HG02588 (cell line): Measurements from ENCODE around the gene ASGR2.
A peak's percentile ranks its signal among the peaks of the same experiment; 100 is the strongest.
"Not testable (repeated sequence)": the region's sequence is repeated elsewhere in the genome, so short reads cannot be mapped to it uniquely, and the experiment has no call there.

ENCODE experiments used
- ATAC-seq: cut with Tn5 transposase; IDR thresholded peaks from one replicate; pipeline ENCODE4 v1.9.1; 2021; ENCODE audit warnings: mild to moderate bottlenecking, moderate library complexity; ENCODE audit not compliant: unreplicated experiment

Gene ASGR2, protein sequence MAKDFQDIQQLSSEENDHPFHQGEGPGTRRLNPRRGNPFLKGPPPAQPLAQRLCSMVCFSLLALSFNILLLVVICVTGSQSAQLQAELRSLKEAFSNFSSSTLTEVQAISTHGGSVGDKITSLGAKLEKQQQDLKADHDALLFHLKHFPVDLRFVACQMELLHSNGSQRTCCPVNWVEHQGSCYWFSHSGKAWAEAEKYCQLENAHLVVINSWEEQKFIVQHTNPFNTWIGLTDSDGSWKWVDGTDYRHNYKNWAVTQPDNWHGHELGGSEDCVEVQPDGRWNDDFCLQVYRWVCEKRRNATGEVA

DNA sequence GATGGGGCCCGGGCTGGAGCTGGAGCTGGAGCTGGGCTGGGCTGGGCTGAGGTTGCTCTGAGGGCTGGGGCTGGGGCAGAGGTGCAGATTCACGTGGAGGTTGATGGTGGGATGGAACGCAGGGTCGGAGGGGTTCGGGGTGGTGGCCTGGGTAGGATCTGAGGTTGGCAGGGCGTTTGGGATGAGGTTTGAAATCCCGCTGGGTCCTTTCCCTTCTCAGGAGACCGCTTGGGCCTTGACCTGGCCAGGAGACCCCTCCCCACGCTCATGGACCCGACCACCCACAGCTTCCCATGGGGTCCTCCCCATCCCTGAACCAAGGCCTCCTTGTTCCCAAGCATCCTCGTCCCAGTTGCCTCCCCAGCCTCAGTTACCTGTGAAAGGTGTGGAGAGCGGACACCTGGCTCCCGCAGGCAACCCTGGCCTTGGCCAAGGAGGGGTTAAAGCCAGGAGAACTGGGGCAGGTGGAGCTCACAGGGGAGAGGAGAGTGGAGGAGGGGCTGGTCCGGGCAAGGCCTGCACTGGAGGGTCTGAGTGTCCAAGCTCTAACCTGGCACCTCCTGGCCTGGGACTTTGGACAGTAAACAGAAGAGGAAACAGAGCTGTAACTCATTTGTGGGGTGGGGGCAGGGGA lies at the start of gene ASGR2:
Gene ASGR2 (minus strand): TSS at position 582 of the 634 bp plus-strand sequence. CDS start 582 bp downstream, outside the sequence.
- no peak for ATAC-seq

DNA sequence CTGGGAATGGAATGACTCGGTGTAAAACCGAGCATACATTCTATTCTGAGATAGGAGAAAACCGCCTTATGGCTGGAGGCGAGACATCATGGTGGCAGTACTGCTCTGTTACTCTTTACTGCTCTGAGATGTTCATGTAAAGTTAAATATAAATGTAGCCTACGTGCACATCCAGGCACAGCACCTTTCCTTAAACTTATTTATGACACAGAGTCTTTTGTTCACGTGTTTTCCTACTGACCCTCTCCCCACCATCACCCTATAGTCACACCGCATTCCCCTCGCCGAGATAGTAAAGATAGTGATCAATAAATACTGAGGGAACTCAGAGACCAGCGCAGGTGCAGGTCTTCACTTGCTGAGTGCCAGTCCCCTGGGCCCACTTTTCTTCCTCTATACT lies 44.9 kb upstream of the ASGR2 start:
- not testable (repeated sequence) for ATAC-seq

DNA sequence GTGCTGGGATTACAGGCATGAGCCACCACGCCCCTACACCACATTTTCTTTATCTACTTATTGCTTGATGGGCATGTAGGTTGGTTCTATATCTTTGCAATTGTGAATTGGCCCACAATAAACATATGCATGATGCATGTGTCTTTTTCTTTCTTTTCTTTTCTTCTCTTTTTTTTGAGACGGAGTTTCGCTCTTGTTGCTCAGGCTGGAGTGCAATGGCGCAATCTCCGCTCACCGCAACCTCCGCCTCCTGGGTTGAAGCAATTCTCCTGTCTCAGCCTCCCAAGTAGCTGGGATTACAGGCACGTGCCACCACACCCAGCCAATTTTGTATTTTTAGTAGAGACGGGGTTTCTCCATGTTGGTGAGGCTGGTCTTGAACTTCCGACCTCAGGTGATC lies 43.8 kb upstream of the ASGR2 start:
- ATAC-seq: not testable (repeated sequence)

DNA sequence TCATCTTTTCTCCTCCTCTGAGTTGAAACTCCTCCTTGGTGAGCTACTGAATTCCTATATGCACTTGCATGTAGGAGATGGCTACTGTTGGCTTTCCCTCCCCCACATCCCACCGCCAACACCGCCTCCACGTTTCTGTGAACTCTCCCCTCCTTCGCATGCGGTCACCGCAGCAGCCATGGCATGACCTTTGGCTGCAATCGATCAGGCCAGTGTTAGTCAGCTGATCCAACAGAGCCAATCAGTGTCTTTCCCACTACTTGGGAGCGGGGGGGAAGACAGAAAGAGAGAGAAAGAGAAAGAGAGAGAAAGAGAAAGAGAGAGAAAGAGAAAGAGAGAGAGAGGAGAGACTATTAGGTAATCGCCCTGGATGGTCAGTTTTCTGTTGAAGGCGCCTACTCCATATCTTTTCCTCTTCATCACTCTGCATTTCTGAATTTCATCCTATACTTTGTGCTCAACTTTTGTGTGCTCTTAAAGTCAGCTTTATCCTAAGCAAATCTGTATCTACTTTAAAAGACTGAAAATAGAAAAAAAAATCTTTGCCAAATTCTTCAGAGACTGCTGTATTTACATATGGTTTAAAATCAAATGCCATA lies 41.8 kb upstream of the ASGR2 start:
- no peak for ATAC-seq

DNA sequence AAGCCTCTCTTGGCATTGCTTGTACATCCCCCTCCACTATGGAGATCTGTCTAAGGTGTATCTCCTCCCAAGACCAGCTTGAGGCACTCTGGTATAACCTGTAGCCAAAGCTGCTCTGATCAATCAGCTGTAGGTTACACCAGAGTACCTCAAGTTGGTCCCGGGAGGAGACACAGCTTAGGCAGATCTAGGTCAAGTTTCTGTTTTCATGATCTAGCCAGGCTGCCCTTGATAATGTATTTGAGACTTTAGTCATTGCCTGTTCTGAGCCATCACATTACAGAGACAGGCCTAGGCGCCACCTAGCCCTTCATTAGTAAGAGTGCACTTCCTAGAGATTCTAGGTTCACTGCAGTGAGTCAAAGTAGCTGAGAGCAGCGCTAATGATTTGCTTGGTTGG lies 33.1 kb upstream of the ASGR2 start:
- ATAC-seq: no peak

DNA sequence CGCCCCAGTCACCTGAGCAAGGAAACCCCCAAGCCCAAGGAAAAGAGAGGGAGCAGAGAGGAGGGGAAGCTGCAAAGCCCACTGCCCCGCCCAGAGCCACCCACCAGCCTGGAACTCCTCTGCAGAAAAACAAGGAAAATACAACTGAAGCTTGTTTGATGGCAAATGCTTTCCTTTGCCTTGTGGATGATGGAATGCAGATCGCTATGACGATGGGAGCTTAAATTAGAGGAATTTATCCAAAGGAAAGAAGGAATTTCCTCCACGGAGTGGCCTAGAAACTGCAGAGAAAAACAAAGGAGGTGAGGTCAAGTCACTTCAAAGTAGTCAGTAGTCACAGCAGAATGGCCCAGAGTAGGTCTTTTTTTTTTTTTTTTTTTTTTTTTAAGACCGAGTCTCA lies 31.5 kb upstream of the ASGR2 start:
- ATAC-seq: no peak

DNA sequence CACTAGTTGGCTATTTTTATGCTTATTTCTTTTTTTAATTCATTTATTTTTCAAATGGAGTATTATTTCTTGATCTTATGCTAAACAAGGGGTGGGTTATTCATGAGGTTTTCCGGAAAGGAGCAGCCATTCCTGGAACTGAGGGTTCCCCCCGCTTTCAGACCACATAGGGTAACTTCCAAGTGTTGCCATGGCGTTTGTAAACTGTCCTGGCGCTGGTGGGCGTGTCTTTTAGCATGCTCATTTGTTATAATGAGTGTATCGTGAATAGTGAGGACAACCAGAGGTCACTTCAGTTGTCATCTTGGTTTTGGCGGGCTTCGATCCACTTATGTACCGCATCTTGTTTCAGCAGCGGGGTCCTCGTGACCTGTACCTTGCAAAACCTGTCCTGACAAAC lies 29.6 kb upstream of the ASGR2 start:
- no peak for ATAC-seq

DNA sequence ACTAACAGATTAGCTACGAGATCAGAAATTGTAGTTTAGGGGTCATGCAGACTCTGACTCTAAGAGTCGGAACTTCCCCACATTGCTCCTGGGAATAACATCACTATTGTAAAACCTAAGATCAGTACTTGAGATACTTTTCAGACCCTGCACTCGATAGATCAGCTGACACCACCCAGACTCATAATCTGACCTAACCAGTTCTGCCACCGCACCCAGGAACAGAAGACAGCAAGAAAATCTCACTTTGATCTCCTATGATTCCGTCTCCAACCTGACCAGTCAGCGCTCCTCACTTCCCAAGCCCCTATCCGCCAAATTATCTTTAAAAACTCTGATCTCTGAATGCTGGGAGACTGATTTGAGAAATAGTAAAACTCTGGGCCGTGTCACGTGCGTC lies 27.2 kb upstream of the ASGR2 start:
- ATAC-seq: no peak

DNA sequence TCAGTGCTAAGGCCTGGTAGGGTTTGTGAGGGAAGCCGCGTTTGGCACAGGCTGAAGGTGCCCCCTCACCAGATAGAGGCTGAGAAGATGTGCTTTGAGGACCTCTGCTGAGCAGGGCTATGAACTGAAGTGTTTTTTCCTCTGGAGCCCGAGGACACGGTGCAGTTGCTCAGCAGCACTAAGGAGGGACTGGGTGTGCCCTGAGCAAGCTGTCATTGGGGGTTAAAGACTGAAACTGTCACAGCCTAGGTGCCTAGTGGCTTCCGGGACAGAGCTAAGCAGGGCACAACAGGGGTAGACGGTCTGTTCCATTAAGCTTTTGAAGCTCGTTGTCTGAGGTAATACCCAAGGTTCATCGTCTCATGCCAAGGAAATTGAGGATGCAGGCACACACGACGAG lies 24.8 kb upstream of the ASGR2 start:
- no peak for ATAC-seq

DNA sequence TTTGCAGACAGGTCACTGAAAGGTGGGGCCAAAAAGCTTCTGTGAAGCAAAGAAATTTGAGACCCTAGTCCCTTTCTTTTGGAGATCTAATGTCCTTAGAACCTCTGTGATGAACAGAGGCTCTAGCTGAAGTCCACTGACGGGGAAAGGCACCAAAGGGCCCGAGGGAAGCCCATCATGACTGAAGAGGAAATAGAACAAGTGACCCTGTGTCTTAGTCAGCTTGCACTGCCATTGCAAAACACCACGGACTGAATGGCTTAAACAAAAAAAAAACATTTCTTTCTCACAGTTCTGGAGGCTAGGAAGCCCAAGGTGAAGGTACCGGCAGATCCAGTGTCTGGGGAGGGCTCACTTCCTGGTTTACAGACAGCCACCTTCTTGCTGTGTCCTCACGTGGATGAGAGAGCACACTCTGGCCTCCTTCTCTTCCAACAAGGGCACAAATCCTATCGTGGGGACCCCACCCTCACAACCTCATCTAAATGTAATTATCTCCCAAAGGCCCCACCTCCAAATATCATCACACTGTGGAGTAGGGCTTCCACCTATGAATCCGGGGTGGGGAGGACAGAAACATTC lies 24.3 kb upstream of the ASGR2 start:
- ATAC-seq: no peak

DNA sequence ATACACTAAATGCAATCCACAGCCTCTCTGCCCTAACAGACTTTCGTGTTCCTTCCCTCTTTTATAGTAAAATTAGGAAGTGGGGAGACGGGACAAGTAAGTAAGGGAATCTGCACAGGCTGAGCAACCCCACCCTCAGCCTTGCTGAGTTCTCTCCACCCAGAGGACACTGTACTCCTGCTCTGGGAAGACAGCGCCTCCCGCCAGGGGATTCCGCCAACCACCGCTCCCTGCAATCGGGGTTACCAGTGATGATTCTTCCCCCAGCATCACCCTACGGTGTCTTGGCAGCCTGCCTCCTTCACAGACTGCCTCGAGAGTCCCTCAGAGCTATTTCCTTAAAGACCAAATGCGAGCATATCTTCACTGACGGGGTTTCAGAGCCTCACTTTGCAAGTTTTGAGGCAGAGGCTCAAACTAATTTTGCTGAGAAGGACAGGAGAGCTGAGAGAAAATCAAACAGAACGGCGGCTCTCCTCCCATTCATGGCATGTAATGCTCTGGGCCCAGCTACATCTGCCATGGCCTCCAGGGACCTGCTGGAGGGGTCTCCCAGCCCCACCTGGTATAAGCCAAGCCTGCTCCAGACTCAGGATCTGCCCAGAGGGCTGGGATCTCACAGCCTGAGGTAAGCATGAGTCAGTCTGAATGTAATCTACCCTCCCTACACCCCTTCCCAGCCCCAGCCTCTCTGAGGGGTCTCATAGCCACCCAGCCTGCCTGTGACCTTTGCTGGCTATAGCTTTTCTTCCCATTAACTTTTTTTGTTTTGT lies 22.7 kb upstream of the ASGR2 start:
- no peak for ATAC-seq

DNA sequence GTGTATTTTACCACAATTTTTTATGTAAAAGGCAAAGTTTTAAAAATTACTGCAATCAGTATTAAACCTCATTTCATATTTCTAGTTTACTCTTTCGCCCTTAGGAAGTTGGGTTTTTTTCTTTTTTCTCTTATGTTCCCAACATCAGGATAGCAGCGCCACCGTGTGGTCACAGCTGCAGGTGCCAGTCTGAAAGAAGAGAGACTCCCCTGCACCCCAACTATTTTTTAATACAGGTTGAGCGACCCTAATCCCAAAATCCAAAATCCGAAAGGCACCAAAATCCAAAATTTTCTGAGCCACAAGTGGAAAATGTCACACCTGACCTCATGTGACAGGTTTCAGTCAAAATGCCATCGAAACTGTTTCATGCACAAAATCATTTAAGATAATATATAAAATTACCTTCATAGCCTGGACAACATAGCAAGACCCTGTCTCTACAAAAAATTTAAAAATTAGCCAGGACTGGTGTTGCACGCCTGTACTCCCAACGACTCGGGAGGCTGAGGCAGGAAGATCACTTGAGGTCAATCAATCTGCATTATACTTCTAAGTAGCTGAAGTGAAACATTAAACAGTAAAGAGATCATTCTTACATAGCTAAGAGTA lies 21.8 kb upstream of the ASGR2 start:
- no peak for ATAC-seq

DNA sequence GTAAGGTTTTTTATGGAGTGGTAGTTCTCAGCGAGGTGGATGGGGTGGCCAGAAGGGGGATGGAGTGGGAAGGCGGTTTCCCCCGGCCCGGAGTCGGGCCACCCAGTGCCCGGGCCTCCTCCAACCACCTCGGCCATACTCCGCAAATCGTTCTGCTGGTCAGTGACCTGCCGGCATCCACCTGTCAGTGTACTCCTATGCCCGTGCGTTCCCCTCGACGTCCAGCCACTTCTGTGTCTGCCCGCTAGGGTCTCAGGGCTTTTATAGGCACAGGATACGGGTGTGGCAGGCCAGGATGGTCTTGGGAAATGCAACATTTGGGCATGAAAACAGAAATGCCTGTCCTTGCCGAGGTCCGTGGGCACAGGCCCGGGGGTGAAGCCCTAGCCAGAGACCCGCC lies 19.3 kb upstream of the ASGR2 start:
- ATAC-seq: no peak

DNA sequence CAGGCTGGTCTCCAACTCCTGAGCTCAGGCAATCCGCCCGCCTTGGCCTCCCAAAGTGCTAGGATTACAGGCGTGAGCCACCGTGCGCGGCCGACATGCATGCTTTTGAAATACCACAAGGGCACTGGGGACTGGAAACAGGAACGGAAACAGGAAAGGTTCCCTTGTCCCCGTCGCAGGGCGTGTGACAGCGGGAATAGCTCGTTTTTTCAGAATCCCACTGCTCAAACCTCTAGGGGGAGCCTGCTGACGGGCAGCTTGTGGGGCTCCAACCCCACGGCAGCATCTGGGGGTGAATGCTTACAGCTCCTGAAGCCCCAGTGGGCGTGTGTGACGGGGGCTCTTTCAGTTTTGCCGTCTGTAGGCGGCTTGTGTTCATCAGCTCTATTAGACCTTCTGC lies 18.8 kb upstream of the ASGR2 start:
- ATAC-seq: no peak

DNA sequence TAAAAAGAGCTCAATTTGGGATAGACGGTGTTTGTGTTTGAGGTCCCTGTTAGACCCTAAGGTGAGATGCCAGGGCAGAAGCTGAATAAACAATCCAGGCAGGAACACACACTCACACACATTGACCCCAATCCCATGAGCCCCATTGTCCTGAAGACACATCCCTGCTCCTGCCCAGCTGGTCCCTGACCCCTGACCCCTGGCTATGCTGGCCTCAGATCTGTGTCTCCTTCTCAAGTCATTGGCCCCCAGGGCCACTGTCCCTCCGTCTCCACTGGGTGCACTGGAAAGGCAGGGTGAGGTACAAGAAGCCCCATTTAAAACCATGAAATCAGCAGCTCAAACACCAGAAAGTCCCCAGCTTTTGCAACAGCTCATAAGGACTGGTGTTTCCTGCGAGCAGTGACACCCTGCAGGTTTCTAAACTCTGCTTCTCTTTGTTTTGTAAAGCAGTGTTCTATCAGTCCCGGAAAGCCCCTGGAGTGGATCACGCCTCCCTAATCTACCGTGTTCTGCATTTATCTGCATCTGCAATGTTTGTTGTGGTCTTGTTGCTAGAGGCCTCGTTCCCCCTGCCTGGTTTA lies 18.0 kb upstream of the ASGR2 start:
- ATAC-seq: peak; percentile 45

DNA sequence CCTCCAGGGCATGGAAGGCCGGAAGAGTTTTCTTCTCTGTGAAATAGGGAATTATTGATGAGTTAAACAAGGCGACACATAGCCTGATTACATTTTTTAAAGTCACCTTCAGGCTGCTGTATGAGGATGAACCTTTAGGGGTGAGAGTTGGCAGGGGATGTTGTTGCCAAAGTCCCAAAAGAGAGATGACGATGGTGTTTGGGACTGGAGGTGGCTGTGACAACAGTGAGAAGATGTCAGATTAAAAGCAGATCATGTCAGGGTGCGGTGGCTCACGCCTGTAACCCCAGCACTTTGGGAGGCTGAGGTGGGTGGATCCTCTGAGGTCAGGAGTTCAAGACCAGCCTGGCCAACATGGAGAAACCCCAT lies 16.8 kb upstream of the ASGR2 start:
- ATAC-seq: no peak

DNA sequence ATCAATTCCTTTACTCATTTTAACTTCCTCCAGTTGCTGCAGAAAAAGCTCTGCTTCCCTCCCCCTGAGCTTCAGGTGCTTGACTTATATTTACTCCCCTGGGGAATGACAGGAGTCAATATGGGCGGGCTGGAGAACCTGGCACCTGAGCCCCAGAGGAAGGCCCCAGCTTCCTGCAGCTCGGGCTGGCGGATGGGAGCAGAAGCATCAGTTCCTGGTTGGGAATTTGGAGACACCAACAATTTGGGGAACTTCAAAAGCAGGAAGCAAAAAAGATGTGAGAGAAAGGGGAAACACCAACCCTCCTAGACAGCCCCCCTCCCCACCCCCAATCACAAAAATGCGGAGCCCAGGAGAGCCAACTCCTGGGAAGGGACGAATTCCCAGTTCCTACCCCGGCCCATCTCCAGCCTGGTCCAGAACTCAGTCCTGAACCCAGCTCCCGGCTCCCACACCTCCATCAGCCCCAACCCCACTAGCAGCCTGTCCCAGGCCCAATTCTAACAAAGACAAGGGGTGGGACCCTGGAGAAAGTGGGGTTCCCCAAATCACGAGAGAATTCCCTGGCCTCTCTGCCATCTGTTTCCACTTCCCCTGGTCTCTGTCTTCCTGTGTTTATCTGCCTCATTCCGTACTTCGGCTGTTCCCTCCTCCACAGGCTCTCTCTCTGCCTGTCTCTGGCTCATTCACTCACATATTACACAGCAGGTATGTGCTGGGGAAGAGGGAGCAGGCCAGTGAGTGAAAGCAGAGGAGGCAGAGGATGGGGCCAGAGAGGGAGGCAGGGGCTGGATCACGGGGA lies 16.2 kb upstream of the ASGR2 start:
- ATAC-seq: no peak

DNA sequence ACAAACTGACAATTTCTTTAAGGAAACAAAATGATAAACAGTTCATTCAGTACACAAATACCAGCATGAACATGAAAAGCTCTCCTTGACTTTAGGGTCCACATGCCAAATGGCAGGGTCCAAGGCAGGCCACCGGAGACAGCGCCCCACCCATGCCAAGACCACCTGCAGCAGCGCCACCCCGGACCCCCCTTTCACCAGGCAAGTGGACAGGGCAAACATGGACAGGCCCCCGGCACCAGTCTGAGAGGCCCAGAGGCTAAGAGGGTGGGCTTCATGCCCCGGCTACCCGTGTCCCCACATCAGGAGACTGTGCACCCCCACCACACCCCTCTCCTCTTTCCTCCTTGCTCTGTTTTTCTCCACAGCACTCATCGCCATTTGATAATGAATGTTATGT lies 14.7 kb upstream of the ASGR2 start:
- ATAC-seq: no peak

DNA sequence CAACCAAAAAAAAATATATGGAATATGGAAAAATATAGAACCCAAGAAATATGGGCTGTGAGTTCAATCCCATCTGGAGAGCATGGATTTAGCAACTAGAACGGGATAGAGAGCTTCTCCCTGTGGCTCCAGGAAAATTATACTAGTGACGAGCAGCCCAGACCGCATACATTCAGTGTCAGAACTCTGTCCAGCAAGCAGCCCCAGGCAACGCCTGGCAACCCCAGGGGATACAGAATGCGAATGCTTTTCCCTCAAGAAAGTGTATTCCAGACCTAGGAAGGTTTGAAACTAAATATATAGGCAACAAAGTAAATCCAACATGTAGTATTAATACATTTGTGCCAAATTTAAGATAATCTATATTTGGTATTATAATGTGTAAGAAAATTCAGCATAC lies 13.5 kb upstream of the ASGR2 start:
- no peak for ATAC-seq

DNA sequence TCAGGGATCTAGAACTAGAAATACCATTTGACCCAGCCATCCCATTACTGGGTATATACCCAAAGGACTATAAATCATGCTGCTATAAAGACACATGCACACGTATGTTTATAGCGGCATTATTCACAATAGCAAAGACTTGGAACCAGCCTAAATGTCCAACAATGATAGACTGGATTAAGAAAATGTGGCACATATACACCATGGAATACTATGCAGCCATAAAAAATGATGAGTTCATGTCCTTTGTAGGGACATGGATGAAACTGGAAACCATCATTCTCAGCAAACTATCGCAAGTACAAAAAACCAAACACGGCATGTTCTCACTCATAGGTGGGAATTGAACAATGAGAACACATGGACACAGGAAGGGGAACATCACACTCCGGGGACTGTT lies 12.9 kb upstream of the ASGR2 start:
- not testable (repeated sequence) for ATAC-seq
